ENCODE results near the gene MRPL49. TPM values are rescaled to one million over a fixed set of nuclear protein-coding genes. Genes with fewer than 3 reads are reported as not detected.

Gene MRPL49
- total and polyA plus RNA-seq, 9 of the 15 experiments (the other 6 are each of a cell fraction or from before 2014, with no cell fraction given), result 74.3 to 132 (median 91.2) TPM

GRCh38 chr11:65100674-65101350, 21.3 kb upstream of the MRPL49 start:
- Histone ChIP-seq H3K9ac (ENCODE audit: insufficient read depth in 1 of 2, low read depth in 2 of 2, low read length in 2 of 2) (no peak overlapping the region), H3K4me2 (ENCODE audit: insufficient read depth, low read length) (no peak overlapping the region), H3K79me2 (ENCODE audit: control insufficient read depth, insufficient read depth, low read length) (peaks cover 21% of the 10 kb centered on the region), H3K4me1 (replicated peaks in 1 of 2; ENCODE audit: control insufficient read depth in 2 of 2, insufficient read depth in 2 of 2, low read length in 2 of 2) (peaks cover 3 to 10% of the 10 kb centered on the region in 2 experiments; a peak in 3 of 5 replicates), H3K9me1 (ENCODE audit: control insufficient read depth, insufficient read depth, low read length) (no peaks in the 10 kb centered on the region), H3K27me3 (ENCODE audit: control insufficient read depth in 2 of 2, insufficient read depth in 2 of 2, low read length in 2 of 2) (no peaks in the 10 kb centered on the region), H4K20me1 (replicated peaks; ENCODE audit: control insufficient read depth, insufficient read depth, low read length) (no peaks in the 10 kb centered on the region), H3K4me3 (no peak overlapping the region), H2AFZ (ENCODE audit: low read depth, low read length) (no peak overlapping the region), H3K36me3 (ENCODE audit: control insufficient read depth, insufficient read depth, low read length) (peaks cover 31% of the 10 kb centered on the region; the same call in 2 of the 3 replicates), H3K9me3 (replicated peaks; ENCODE audit: control insufficient read depth, insufficient read depth, low read depth, low read length) (no peaks in the 10 kb centered on the region), H3K27ac (ENCODE audit: extremely low read depth, low read depth, low read length) (no peak overlapping the region)
- POLR2A ChIA-PET, result interaction anchor here (0.5 to 8.4 kb wide), 4 partner anchors 10 to 279 kb away, joined by 3 to 92 read pairs (median 3); partner anchors contain the start of gene TM7SF2
- BruUV-seq (replicated peaks), result no TSS peak
- ATAC-seq (no peak), DNase-seq (ENCODE audit: extremely low read depth in 1 of 4, low spot score in 3 of 4) (no peak), FAIRE-seq (no peak)
- 90% methylated on average over 6 of the region's 6 CpGs for WGBS (ENCODE audit: insufficient coverage, low coverage, missing lambda C conversion rate)
- CTCF ChIA-PET (ENCODE audit: low intra/inter-chr PET ratio), result no interaction called here
- in situ Hi-C loops (cut with MboI), result no loop called here
- intact Hi-C loops (cut with micrococcal nuclease), result no loop called here
- no peak for TF ChIP-seq BMI1 (IDR thresholded peaks at IDR 0.05; ENCODE audit: low read length)
- TF ChIP-seq ZNF146 (CRISPR knock-in tag; IDR thresholded peaks at IDR 0.05; ENCODE audit: unreplicated experiment), result peak; percentile 47
- no peak for TF ChIP-seq FOXK2 (conservative IDR thresholded peaks at IDR 0.05 in 1 of 2, IDR thresholded peaks at IDR 0.05 in 1 of 2; ENCODE audit: low read depth in 2 of 2)
- no peak for TF ChIP-seq ARID4B (CRISPR knock-in tag; IDR thresholded peaks at IDR 0.05)
- TF ChIP-seq ZNF584 (CRISPR knock-in tag; IDR thresholded peaks at IDR 0.05; ENCODE audit: low read depth), result no peak
- peak; percentile 17 to 22 (median 18); a peak in 3 of 6 replicates for TF ChIP-seq CTCF (IDR thresholded peaks at IDR 0.05 in 2 of 3, conservative IDR thresholded peaks at IDR 0.05 in 1 of 3; ENCODE audit: insufficient read depth in 2 of 3, low read depth in 1 of 3, low read length in 3 of 3)
- no peak for TF ChIP-seq RBM34 (IDR thresholded peaks at IDR 0.05; ENCODE audit: borderline replicate concordance, insufficient read depth, low read length)
